ENCODE results near the gene LRRN2.

Gene LRRN2

DNA sequence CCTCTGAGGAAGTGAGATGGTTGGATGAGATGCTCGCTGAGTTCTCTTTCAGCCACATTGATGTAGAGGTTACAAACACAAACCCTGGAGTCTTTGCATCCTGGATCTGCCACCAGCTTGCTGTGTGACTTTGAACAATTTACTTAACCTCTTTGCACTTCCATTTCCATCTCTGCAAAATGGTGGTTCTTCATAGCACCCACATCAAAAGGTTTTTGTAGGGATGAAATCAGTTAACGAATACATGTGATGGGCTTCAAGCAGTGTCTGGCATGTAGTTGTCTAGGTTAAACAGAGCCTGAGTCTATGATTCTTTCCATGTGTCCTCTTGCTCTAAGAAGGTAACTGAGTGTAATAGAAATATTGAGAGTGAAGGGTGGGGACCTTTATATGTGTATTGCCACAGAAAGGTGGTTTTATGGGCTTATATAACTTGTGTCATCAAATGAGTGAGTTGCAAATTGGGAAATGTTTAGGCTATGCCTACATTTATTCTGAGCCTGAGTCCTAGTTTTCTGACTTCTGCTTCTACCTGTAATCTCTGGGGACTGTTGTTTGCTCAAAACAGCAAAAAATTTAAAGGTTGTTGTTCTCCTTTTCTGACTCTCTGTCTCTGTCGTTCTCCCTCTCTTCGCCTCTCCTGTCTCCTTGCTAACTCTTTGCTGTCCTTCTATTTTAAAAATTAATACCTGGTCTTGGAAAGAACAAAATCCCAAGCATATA lies 27.3 kb upstream of the LRRN2 start:
- no peak for DNase-seq (ENCODE audit: low spot score)

- DNase-seq (ENCODE audit: low spot score), result no peak
Observed at GRCh38 chr1:204711947-204712701, 26.6 kb upstream of the LRRN2 start.

DNA sequence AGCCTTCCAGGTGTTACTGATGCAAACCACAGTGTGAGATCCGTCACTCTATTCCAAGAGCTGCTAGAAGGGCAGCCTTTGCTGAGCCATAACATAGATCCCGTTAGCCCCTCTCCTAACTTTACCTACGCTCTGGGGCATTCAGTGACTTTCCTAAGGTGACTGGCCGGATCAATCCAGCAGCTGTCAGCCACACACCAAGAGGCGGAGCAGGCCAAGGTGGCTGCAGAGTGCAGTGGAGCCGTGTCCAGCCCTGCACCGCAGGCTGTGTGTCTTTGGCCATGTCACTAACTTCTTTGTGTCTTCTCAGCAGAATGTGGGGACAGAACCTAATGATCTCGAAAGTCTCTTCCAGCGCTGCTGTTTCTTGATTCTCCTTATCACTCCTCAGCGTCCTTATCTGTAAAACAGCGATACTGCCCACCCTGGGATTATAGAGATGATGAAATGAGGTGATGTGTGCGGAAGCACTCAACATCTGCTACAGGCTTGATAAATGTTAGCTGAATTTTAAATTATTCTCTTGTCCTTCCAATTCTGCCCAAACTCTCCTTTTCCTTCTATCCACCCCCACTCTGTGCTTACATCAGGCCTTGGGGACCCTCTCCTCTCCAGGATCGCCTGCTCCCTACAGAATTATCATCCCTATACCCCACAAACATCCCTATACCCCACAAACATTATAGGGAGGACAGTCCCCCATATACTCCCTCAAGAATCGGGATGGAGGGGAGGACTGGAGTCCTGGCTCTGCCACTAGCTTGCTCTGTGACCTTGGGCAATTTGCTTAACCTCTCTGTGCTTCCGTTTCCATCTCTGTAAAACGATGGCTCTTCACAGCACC lies 25.8 kb upstream of the LRRN2 start:
- DNase-seq (ENCODE audit: low spot score), result no peak

DNA sequence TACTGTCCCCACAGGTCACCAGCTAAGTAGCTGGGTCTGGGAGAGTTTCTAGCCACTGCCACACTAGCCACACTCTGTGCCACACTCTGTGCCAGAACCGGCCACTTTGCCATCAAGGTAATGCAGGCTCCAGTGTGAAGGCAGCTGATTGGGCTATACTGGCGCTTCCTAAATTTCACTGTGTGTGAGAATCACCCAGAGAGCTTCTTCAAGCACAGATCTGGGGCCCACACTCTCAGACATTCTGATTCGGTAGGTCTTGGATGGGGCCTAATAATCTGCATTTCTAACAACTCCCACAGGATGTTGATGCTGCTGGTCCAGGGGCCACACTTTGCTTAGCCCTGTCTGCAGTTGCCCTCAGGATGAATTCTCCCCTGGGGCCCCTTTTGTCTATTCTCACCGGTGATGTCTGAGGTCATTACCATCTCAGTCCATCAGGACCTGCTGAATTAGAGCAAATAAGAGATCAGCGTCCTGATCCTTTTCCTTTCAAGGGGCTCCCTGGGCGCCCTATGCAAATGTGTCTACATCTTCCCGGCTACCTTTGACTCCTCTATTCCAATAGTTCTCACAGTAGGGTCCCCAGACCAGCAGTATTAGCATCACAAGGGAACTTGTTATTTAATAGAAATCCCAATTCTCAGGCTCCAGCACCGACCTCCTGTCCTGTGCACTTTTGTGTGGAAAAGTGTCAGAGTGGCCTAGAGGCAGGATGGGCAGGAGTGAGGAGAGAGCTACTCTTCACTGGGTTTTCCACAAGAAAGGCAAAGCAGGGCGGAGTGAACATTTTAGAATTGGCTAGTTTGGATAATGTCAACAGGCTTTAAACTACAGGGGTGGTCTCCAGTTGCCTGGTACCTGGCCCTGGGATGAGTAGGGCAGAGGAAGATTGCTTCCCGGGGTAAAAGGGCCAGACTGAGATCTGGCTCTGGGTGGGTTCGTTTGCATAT lies 24.7 kb upstream of the LRRN2 start:
- DNase-seq (ENCODE audit: low spot score), result no peak

DNA sequence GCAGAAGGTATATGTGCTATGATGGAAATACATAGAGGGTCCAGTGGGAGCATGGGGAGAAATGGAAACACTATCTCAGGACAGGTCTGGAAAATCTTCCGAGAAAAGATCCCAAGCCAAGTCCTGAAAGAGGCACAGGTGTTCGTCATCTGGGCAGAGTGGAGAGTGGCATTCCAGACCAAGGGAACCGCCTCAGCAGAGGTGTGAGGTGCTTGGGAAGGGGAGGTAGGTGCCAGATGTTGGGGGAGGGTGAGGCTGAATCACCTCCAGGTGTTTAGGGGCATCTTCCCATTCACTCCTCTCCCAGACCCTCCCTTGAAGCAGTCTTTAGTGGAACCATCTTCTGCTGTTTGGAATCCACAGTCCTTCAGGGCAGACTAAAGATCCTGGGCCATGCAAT lies 23.5 kb upstream of the LRRN2 start:
- DNase-seq (ENCODE audit: low spot score), result no peak

DNA sequence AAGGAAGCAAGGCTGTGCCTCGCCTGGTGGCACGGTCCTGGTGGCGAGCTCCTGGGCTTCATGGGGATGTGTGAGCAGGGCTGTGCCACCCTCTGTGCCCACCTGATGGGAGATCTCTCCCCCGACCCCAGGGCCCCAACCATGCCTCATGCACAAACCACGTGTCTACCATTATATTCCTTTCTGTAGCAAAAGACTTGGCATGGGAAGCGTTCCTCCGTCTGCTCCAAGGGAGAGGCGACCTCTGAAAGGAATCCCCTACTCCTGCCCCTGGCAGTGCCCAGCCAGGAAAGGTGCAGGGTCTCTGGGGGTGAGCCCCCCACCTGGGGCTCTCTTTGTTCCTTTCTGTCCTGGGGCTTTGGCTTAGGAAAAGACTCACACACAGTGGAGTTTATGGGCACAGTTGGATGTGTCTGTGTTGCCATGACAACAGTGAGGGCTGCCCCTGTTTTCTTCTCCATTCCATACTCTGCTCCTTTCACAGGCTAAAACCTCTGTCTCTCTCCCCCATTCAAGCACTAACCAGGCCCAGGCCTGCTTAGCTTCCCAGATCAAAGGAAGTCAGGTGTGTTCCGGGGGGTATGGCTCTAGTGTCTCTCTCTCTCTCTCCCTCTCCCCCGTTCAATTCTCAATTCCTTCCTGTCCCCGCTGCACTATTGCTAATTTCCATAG lies 21.4 kb upstream of the LRRN2 start:
- no peak for DNase-seq (ENCODE audit: low spot score)

DNA sequence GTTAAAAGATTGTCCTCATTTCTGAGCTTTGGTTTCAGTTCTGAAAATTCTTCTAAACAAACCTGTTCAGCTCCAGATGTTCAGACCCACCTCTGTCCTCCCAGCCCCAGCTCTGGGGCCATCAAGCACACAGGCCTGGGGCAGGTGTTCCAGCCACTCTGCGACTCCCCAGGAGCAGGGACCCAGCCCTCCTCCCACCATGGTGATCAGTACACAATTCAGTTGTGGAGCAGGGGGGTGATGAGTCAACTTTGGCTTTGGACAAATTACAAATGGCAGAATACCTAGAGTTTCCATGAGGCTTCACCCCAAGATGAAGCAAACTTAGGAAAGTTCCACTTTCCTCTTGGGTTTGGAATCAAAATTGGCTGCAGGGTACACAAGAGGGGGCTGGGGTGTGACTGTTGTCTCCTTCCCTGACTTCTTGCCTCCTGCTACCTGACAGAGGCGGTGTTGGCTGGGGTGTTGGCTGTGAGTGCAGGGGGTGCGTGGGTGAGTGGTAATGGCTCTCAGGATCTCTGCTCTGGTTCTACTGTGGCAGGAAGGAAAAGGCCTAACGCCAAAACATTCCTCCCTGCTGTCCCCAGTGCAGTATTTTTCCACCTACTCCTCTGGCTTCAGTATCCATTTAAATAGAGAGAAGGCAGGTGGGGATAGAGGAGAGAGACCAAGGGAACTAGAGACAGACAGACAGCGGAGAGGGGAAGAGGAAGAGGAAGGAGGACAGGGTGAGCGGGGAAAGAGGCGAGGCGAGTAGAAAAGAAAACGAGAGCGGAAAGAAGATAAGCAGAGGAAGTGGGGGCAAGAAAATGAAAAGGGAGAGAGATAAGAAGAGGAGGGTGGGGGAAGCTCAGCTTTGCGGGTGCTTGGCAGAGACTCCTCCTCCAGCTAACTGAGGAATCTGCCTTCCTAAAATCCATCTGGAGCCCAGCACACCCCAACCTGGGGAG lies 20.6 kb upstream of the LRRN2 start:
- DNase-seq (ENCODE audit: low spot score), result no peak

- DNase-seq (ENCODE audit: low spot score), result no peak
Observed at GRCh38 chr1:204705493-204705811, 19.9 kb upstream of the LRRN2 start.

GRCh38 chr1:204704794-204705492 lies 19.4 kb upstream of the LRRN2 start:
- no peak for DNase-seq (ENCODE audit: low spot score)

- no peak for DNase-seq (ENCODE audit: low spot score)
Observed at GRCh38 chr1:204703826-204704612, 18.5 kb upstream of the LRRN2 start.

DNA sequence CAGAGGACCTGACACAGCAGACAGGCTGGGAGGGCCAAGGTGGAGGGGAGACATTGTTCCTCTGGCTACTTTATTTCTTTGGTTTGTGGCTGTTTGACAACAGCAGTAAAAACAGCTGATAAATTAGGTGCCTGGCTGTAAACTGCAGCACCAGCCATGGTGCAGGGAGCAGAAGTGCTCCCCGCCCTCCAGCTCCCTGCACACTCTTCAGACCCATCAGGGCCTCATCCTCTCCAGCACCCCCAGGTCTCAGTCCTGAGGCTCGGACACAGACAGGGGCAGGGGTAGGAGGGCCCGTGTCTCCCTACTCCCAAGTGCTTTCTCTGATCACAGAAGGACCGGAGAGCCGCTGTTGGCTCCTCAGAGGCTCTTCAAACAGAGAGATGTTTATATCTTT lies 17.7 kb upstream of the LRRN2 start:
- DNase-seq (ENCODE audit: low spot score), result no peak

DNA sequence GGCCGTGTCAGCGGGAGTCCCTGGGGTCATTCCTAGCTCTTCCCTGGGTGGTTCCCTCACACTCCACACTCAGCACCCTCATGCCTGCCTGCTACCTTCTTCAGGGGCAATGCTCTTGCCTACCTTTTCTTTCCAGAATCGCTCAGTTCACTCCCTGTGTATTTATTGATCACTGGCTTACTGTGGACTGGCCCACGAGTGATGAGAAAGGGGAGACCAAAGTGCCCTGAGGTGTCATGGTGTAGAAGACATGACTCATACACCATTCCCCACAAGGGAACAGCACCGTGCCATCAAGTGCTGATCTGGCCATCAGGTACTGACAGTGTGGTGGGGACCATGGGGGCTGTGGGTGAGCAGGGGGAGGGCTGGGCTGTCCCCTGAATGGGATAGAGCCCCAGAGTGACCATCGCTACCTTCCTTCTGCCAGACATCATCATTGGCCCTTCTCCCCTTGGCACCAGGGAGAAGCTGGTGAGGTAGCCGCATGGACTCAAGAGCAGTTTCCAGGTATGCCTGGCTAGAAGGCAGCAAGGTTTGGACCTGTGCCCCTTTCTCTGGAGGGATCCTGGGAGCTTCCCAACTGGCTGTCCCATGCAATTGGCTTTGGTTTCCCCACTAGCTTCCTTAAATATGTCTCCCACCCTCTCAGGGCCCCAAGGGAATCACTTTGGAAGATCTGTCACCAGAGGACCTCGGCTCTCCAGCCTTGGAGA lies 17.2 kb upstream of the LRRN2 start:
- no peak for DNase-seq (ENCODE audit: low spot score)

DNA sequence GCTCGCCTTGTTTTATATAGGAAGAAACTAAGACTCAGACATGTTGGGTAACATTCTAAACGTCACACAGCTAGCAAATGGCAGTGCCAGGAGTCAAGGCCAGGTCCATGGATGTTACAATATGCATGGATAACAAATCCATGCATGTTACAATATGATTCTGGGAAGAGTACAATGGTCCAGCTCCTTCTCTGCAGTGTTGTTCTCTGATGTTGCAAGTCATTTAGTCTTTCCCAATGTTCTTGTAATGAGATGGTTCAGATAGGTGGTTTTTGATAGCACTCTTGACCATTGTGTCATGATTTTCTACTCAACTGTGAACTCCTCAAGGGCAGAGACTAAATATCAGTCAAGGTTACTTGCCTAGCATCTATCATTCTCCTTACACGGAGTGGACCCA lies 15.7 kb upstream of the LRRN2 start:
- DNase-seq (ENCODE audit: low spot score), result no peak

DNA sequence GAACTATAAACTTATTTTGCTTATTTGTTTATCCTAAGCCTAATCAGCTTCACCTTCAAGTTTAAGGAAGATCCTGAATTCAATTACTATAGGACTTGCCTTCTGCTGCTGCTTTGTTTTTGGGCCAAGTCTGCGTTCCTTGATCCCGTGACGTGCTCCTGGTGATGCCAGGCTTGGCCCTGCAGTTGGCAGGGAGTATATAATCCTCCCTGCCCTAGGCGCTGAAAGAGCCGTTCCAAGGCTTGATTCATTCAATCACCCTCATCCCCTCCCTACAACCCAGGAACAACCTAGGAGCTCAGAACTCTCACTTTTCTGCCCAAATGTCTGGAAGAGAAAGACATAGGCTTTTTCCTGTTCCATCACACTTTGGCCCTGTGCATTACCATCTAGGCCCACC lies 12.4 kb upstream of the LRRN2 start:
- DNase-seq (ENCODE audit: low spot score), result no peak

DNA sequence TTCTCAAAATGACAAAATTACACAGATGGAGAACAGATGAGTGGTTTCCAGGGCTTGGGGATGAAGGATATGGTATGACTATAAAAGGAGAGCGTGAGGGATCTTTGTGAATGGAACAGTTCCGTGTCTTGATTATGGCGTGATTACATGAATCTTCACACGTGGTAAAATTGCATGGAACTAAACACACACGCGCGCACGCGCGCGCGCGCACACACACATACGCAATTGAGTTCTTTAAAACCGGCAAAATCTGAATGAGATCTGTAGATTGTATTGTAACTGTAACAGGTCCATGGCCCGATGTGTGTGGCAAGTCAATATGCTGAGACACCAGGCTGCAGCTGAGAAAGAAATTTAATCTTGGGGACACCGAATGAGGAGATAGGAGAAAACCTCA lies 11.1 kb upstream of the LRRN2 start:
- DNase-seq (ENCODE audit: low spot score), result no peak

DNA sequence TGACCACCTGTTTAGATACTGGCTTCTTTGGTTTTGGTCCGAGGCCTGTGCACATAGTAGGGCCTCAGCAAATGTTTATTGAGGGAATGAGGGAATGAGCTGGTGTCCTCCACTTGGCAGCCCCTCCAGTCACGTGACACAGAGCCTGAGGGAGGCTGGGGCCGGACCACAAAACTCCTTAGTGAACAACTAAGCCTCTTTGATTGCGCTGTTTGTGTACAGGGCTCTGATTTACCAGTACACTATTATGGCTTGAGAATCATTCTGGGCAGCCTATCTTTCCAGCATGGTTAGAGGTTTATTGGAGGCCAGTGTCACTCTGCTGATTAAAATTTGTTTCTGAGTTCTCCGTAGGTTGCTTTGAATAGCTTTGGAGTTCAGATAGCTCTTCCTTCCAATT lies 10.2 kb upstream of the LRRN2 start:
- no peak for DNase-seq (ENCODE audit: low spot score)

GRCh38 chr1:204694145-204694544 lies 8.6 kb upstream of the LRRN2 start:
- no peak for DNase-seq (ENCODE audit: low spot score)

- DNase-seq (ENCODE audit: low spot score), result no peak
Observed at GRCh38 chr1:204692841-204693356, 7.4 kb upstream of the LRRN2 start.
